Neural progenitor cell (in vitro differentiated cells): Measurements from ENCODE around the gene SLC48A1.

Experiments used
- EZH2 ChIP-seq: fragments of 200-600 bp; sonication (generic); IDR thresholded peaks from 2 replicates; pipeline ENCODE4 v1.6.1; 2017; ENCODE audit warnings: antibody characterized with exemption, mild to moderate bottlenecking, moderate library complexity
- TF ChIP-seq, protein P1 (sequence below): fragments of 200-600 bp; sonication (generic); IDR thresholded peaks from 2 replicates; pipeline ENCODE4 v1.5.1; 2017; ENCODE audit warnings: antibody characterized with exemption, mild to moderate bottlenecking

DNA sequence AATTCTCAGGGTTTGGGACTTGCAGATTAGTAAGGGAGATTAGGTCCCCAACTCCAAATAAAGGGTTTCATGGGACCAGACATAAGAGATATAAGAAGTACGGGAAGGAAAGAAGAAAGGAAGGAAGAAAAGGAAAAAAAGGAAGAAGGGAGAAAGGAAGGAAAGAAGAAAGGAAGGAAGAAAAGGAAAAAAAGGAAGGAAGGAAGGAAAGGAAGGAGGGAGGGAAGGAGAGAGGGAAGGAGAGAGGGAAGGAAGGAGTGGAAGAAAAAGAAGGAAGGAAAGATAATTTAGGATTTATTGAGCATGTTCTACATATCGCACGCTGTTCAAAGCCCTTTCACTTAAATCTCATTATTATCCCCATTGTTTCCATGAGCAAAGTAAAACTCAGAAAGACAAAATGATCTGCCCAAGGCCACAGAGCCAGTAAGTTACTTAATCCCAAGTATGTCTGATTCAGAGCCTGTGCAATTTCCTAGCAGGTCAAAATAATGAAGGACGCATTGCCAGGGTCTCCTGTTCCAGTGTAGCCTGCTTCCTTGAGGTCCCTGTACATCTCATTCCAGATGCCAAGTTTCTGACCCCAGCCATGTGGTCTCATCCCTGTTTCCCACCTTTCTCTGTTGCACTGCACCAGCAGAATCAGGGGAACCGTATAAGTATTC is 50.5 kb downstream of the SLC48A1 start:
- TF ChIP-seq, protein P1, sequence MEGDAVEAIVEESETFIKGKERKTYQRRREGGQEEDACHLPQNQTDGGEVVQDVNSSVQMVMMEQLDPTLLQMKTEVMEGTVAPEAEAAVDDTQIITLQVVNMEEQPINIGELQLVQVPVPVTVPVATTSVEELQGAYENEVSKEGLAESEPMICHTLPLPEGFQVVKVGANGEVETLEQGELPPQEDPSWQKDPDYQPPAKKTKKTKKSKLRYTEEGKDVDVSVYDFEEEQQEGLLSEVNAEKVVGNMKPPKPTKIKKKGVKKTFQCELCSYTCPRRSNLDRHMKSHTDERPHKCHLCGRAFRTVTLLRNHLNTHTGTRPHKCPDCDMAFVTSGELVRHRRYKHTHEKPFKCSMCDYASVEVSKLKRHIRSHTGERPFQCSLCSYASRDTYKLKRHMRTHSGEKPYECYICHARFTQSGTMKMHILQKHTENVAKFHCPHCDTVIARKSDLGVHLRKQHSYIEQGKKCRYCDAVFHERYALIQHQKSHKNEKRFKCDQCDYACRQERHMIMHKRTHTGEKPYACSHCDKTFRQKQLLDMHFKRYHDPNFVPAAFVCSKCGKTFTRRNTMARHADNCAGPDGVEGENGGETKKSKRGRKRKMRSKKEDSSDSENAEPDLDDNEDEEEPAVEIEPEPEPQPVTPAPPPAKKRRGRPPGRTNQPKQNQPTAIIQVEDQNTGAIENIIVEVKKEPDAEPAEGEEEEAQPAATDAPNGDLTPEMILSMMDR: no peak
- TF ChIP-seq EZH2: no peak
